ENCODE measurements around the gene PRXL2B.

DNA sequence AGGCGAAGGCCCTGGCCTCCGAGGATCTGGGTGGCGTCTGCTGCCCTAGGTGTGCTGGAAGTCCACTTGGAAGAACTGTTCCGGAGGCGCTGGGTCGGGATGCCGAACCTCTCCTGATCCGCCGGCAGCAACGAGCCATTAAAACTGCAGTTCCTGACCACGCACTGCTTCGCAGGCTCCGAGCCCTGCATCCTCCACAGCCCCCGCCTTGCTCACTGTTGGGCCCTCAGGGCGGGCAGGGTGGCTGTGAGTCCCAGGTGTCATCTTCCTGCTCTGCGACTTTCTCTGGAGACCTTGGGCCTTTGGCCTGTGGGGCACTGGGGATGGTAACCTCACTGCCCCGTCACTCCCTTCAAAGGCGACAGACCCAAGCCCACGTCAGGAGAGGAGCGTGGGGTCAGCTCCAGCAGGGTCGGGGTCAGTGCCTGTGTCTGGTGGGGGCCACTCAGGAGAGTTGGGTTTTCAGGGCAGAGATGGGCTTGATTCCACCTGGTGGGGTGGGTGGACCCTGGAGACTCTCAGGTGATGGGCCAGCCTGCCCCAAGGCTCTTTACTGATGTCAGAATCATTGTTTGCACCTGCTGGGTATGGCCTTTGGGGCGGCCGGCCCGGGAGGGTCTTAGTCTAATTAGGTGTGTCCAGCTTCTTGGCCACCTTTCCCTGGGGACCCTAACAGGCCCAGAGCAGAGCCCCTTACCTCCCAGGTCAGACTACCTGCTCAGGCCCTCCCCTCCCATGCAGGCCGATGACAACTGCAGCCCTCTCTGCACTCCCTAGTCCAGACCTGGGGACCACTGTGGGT lies 3.1 kb downstream of the PRXL2B start:
- TF ChIP-seq, protein P1, sequence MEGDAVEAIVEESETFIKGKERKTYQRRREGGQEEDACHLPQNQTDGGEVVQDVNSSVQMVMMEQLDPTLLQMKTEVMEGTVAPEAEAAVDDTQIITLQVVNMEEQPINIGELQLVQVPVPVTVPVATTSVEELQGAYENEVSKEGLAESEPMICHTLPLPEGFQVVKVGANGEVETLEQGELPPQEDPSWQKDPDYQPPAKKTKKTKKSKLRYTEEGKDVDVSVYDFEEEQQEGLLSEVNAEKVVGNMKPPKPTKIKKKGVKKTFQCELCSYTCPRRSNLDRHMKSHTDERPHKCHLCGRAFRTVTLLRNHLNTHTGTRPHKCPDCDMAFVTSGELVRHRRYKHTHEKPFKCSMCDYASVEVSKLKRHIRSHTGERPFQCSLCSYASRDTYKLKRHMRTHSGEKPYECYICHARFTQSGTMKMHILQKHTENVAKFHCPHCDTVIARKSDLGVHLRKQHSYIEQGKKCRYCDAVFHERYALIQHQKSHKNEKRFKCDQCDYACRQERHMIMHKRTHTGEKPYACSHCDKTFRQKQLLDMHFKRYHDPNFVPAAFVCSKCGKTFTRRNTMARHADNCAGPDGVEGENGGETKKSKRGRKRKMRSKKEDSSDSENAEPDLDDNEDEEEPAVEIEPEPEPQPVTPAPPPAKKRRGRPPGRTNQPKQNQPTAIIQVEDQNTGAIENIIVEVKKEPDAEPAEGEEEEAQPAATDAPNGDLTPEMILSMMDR (IDR thresholded peaks at IDR 0.05), result no peak
- no peak for TF ChIP-seq POLR2A (IDR thresholded peaks at IDR 0.05)
